A673 (cell line): Measurements from ENCODE around the gene CYTL1. TPM values are rescaled to one million over a fixed set of nuclear protein-coding genes. Genes with fewer than 3 reads are reported as not detected.

Source experiments
- BruUV-seq: library from RNA; stranded (reverse); fragments of 400-500 nt; replicated peaks from 2 replicates; lab custom pipeline; 2021; lab: Mats Ljungman, UMichigan
- CTCF ChIA-PET: fragments of 300-600 bp; sonication (Branson Sonifier 250); formaldehyde crosslinking; loops from one replicate; lab custom pipeline; 2022; ENCODE audit warnings: antibody characterized with exemption; lab: Charles Lee
- POLR2A ChIA-PET: fragments of 300-600 bp; sonication (Branson Sonifier 250); formaldehyde crosslinking; loops from one replicate; lab custom pipeline; 2022; ENCODE audit warnings: antibody characterized with exemption; ENCODE audit not compliant: low non-redundant PET; lab: Charles Lee
- DNase-seq: peaks from one replicate; pipeline ENCODE4 v3.0.0-alpha.2; 2015; ENCODE audit warnings: low spot score
- H3K27ac ChIP-seq: fragments of 200-600 bp; sonication (generic); 2 replicates; pipeline ENCODE4 v1.5.1; 2016; ENCODE audit warnings: mixed run types, low read depth, mild to moderate bottlenecking, mixed read lengths, antibody characterized with exemption, low read length; ENCODE audit not compliant: poor library complexity, severe bottlenecking
- H3K27me3 ChIP-seq: fragments of 200-600 bp; sonication (generic); replicated peaks from 2 replicates; pipeline ENCODE4 v1.6.1; 2017; ENCODE audit warnings: mixed run types, low read depth, mild to moderate bottlenecking, mixed read lengths, antibody characterized with exemption, low read length; ENCODE audit not compliant: insufficient read depth, poor library complexity
- H3K36me3 ChIP-seq: fragments of 200-600 bp; sonication (generic); 2 replicates; pipeline ENCODE4 v1.6.1; 2016; ENCODE audit warnings: mixed run types, mild to moderate bottlenecking, mixed read lengths, antibody characterized with exemption, low read length; ENCODE audit not compliant: insufficient read depth, poor library complexity, severe bottlenecking
- H3K4me1 ChIP-seq: fragments of 200-600 bp; sonication (generic); 2 replicates; pipeline ENCODE4 v1.6.1; 2017; ENCODE audit warnings: mixed run types, mild to moderate bottlenecking, mixed read lengths, antibody characterized with exemption, low read length; ENCODE audit not compliant: insufficient read depth, poor library complexity, severe bottlenecking
- H3K4me3 ChIP-seq: fragments of 200-600 bp; sonication (generic); 2 replicates; pipeline ENCODE4 v1.5.1; 2016; ENCODE audit warnings: low read depth, mixed run types, mild to moderate bottlenecking, mixed read lengths, low read length; ENCODE audit not compliant: poor library complexity, severe bottlenecking
- H3K9me3 ChIP-seq: fragments of 200-600 bp; sonication (generic); 2 replicates; pipeline ENCODE4 v1.6.1; 2016; ENCODE audit warnings: mixed run types, low read depth, mild to moderate bottlenecking, mixed read lengths, antibody characterized with exemption, low read length; ENCODE audit not compliant: poor library complexity, severe bottlenecking
- EZH2 ChIP-seq: fragments of 200-600 bp; sonication (generic); IDR thresholded peaks from 2 replicates; pipeline ENCODE4 v1.6.1; 2017; ENCODE audit warnings: borderline replicate concordance, low read depth, mild to moderate bottlenecking, mixed read lengths, antibody characterized with exemption, low read length; ENCODE audit not compliant: poor library complexity, severe bottlenecking
- intact Hi-C: fragments of 100-400 bp; cut with micrococcal nuclease; formaldehyde crosslinking; loops from one replicate; pipeline ENCODE4 v1.10.0; 2022; ENCODE audit not compliant: unreplicated experiment
- total RNA-seq: library from RNA; stranded (reverse); gene quantifications from 2 replicates; pipeline ENCODE4 v1.2.3, GENCODE V29; 2021
- TF ChIP-seq, protein P1 (sequence below): fragments of 300-800, 200-600 bp; sonication (generic); conservative IDR thresholded peaks from 2 replicates; pipeline ENCODE4 v1.5.1; 2017; ENCODE audit warnings: low read depth, mild to moderate bottlenecking, antibody characterized with exemption, low read length, moderate library complexity, mixed read lengths

The CYTL1 gene
- total RNA-seq, 1 experiment from 2014 or later, result 7.5 TPM

DNA sequence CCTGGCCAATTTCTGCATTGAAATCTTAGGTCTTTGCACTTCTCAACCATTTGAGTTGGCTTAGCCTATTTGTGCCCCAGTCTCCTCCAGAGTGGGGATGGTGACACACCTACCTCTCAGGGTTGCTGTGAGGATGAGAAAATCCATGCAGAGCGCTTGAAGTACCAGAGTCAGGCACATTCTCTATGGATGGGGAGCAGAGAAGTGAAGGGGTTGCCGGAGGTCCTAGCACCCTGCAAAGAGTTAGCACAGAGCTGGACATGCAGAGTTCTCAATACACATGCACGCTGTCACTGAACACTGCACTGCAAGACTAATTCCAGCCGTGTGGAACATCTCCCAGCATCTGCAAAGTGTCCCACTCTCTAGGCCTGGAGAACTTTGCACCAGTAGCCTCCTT is 29.5 kb upstream of the CYTL1 start:
- intact Hi-C loops, result loop anchor here (5.0 kb wide), 1 partner anchor 51 kb away; no protein-coding TSS in a partner anchor
- H3K4me3 ChIP-seq, result no peak overlapping the region
- H3K27ac ChIP-seq, result no peak overlapping the region
- H3K27me3 ChIP-seq, result peaks cover 5% of the 10 kb centered on the region
- no peaks in the 10 kb centered on the region for H3K36me3 ChIP-seq
- H3K4me1 ChIP-seq, result peaks cover 20% of the 10 kb centered on the region
- TF ChIP-seq, protein P1, sequence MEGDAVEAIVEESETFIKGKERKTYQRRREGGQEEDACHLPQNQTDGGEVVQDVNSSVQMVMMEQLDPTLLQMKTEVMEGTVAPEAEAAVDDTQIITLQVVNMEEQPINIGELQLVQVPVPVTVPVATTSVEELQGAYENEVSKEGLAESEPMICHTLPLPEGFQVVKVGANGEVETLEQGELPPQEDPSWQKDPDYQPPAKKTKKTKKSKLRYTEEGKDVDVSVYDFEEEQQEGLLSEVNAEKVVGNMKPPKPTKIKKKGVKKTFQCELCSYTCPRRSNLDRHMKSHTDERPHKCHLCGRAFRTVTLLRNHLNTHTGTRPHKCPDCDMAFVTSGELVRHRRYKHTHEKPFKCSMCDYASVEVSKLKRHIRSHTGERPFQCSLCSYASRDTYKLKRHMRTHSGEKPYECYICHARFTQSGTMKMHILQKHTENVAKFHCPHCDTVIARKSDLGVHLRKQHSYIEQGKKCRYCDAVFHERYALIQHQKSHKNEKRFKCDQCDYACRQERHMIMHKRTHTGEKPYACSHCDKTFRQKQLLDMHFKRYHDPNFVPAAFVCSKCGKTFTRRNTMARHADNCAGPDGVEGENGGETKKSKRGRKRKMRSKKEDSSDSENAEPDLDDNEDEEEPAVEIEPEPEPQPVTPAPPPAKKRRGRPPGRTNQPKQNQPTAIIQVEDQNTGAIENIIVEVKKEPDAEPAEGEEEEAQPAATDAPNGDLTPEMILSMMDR, result no peak
- no peak for TF ChIP-seq EZH2
- ChIA-PET POLR2A (no interaction called here), CTCF (no interaction called here)
- no TSS peak for BruUV-seq
- H3K9me3 ChIP-seq, result no peaks in the 10 kb centered on the region
- DNase-seq, result no peak

DNA sequence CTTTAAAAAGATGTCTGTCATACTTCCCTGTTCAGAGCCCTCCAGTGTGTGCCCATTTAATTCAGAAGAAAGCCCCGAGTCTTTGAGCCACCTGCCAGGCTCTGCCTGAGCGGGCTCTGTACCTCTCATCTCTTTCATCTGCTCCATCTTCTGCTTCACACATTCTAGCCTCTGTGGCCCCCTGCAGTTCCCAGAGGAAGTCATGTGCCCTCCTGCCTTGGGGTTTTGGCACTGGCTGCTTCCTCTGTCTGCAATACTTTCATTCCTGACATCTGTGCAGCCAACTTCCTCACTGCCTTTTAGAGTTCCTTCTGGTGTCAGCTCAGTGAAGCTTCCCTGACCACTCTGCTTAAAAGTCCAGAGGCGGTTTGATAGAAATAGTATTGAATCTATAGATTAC is 25.8 kb upstream of the CYTL1 start:
- Histone ChIP-seq H3K9me3 (no peaks in the 10 kb centered on the region), H3K27ac (no peak overlapping the region), H3K4me3 (no peak overlapping the region), H3K36me3 (no peaks in the 10 kb centered on the region), H3K4me1 (peaks cover 23% of the 10 kb centered on the region), H3K27me3 (no peaks in the 10 kb centered on the region)
- BruUV-seq, result no TSS peak
- peak; percentile 75 for DNase-seq
- CTCF ChIA-PET, result no interaction called here
- intact Hi-C loops, result loop anchor here (5.0 kb wide), 1 partner anchor 48 kb away; no protein-coding TSS in a partner anchor
- POLR2A ChIA-PET, result no interaction called here
- TF ChIP-seq, protein P1, result no peak
- TF ChIP-seq EZH2, result no peak

DNA sequence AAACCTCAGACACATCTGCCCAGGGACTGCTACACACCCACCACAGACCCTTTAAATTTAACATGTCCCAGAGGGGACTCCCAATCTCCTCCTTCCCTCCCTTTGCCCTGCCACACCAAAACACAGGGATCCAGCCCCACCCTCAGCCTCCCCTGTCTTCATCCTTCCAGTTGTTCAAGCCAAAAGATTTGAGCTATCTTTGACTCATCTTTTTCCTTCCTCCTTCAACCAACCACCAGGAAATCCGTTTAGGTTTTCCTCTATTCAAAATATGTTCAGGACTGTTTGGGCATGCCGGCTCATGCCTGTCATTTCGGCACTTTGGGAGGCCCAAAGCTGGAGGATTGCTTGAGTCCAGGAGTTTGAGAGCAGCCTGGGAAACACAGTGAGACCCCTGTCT is 25.1 kb upstream of the CYTL1 start:
- no peaks in the 10 kb centered on the region for H3K9me3 ChIP-seq
- no TSS peak for BruUV-seq
- H3K27ac ChIP-seq, result no peak overlapping the region
- H3K27me3 ChIP-seq, result no peaks in the 10 kb centered on the region
- DNase-seq, result no peak
- no peaks in the 10 kb centered on the region for H3K36me3 ChIP-seq
- peaks cover 23% of the 10 kb centered on the region for H3K4me1 ChIP-seq
- CTCF ChIA-PET, result no interaction called here
- POLR2A ChIA-PET, result no interaction called here
- intact Hi-C loops, result no loop called here
- no peak overlapping the region for H3K4me3 ChIP-seq
- TF ChIP-seq, protein P1, result no peak
- TF ChIP-seq EZH2, result no peak
